Activated CD8-positive, alpha-beta memory T cell treated with anti-CD3 and anti-CD28 coated beads, Interleukin-2, amount 50 U/mL, for 48 hours (primary cell): ENCODE data around the gene CDK3.
"Not testable (repeated sequence)": the region's sequence is repeated elsewhere in the genome, so short reads cannot be mapped to it uniquely, and the experiment has no call there.

Experiments used
- DNase-seq: peaks from one replicate; pipeline ENCODE4 v3.0.0-alpha.2; 2020

Gene CDK3

GRCh38 chr17:76044475-76045007, 43.9 kb downstream of the CDK3 start:
- DNase-seq, result not testable (repeated sequence)

- DNase-seq, result no peak
Observed at GRCh38 chr17:76046064-76046463, 45.4 kb downstream of the CDK3 start.

GRCh38 chr17:76048025-76048605, 47.5 kb downstream of the CDK3 start:
- DNase-seq, result no peak

DNA sequence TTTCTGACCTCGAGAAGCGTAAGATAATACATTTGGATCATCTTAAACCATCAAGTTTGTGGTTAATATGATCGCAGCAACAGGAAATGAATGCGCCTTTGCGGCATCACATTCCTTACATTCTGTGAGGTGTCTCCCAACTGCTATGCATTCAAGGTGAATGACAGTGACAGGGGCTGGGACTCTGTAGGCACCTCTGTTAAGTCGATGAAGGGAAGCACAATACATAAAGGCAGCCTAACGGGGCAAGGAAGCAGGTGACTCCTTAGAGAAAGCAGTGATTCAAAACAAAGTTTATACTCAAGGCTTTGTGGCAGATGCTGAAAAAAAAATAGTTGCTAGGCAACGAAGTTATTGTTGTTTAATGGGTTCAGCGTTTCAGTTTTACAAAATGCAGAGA, 48.1 kb downstream of the CDK3 start:
- DNase-seq, result no peak

- no peak for DNase-seq
Observed at GRCh38 chr17:76049239-76049638, 48.6 kb downstream of the CDK3 start.

- no peak for DNase-seq
Observed at GRCh38 chr17:76049836-76050537, 49.3 kb downstream of the CDK3 start.

DNA sequence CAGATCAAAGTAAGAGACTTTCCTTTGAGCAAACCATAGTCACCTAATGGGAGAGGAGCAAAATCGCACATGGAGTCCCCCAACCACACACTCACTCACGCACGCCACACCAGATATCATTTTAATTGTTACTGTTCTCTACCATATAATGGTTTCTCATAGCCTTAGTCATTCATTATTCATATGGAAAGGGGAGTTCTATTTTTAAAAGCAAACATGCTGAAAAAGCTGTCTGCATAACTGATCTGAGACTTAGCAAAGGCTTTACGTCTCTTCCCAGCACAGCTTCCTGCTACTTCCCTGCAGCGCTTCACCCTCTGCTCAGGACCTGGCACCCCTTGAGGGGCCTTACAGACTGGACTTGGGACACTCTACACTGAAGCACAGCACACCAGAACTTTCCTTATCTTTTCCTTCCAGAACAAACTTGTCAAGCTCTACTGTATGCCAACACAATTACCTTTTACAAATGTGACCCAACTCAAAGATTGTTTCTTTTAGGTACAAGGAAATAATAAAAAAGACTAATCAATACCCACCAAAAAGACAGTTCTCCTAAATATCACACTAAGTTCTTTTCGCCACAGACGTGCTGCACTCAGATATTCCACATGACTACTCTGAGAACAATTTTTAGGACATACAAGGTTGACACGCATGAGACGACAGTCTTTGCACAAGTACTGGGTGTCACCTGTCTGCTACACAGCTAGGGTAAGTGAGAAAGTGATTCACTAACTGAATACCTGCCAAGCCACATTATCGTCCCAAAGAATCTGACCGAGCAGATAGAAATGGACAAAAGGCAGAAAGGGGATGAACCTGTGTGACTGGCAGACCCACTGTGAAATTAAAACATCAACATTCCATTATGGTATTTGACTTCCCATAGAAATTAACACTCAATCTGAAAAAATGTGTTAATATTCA, 50.1 kb downstream of the CDK3 start:
- no peak for DNase-seq

GRCh38 chr17:76051561-76051960, 50.9 kb downstream of the CDK3 start:
- no peak for DNase-seq

GRCh38 chr17:76053246-76054111, 52.8 kb downstream of the CDK3 start:
- DNase-seq, result no peak

DNA sequence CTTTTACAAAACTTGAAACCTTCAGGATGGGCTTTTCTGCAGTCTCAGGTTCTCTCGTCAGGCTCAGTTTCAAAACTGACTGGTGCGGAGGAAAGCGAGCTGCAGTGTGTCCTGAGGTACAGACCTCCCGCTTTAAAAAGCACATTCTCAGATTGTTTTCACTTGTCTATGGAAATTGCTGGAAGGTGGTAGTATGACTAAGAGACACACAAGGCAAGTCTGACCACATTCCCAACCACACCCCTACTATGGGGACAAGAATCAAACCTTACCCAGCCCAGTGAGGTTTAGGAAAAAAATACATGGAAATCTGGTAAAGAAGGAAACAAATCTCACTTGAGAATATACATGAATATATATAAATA, 53.4 kb downstream of the CDK3 start:
- no peak for DNase-seq
